Spinal cord (tissue), 10 donors: ENCODE results near the gene IL1RN. TPM values are rescaled to one million over a fixed set of nuclear protein-coding genes. Genes with fewer than 3 reads are reported as not detected.

Experiments
- DNase-seq, 6 donors: peaks; one replicate each; pipeline versions ENCODE4 v3.0.0 to v3.0.0-alpha.2; 2013 to 2015; ENCODE audit warnings: low spot score in 6 of 6, low read depth in 4 of 6
- H3K27ac ChIP-seq: one replicate; pipeline ENCODE4 v1.5.1; 2013; ENCODE audit warnings: low read depth, low read length, control low read depth
- H3K27me3 ChIP-seq: one replicate; pipeline ENCODE4 v1.6.1; 2013; ENCODE audit warnings: low read length; ENCODE audit not compliant: control insufficient read depth, insufficient read depth
- H3K36me3 ChIP-seq: one replicate; pipeline ENCODE4 v1.6.1; 2013; ENCODE audit warnings: low read length; ENCODE audit not compliant: control insufficient read depth, insufficient read depth
- H3K4me1 ChIP-seq: one replicate; pipeline ENCODE4 v1.6.1; 2013; ENCODE audit warnings: low read length; ENCODE audit not compliant: control insufficient read depth, insufficient read depth
- H3K4me3 ChIP-seq: one replicate; pipeline ENCODE4 v1.5.1; 2013; ENCODE audit warnings: low read depth, low read length, control low read depth
- H3K9me3 ChIP-seq: one replicate; pipeline ENCODE4 v1.6.1; 2013; ENCODE audit warnings: low read length; ENCODE audit not compliant: control insufficient read depth, insufficient read depth
- WGBS: methylation state at CpG from one replicate; pipeline ENCODE4 v1.1.5; 2013; ENCODE audit warnings: missing lambda C conversion rate; ENCODE audit not compliant: insufficient coverage; 5-methylcytosine and 5-hydroxymethylcytosine counted together
- polyA plus RNA-seq, 2 donors: library from polyadenylated mRNA; unstranded; fragments of 120-200 nt; gene quantifications; one replicate each; pipeline ENCODE4 v1.2.1, GENCODE V29; 2013; ENCODE audit not compliant: insufficient read length in 2 of 2
- total RNA-seq, 2 donors: library from RNA; depleted of rRNA in 1 of 2; stranded (reverse); fragments of 120-200 nt in 1 of 2; fragments of >200 nt in 1 of 2; gene quantifications; one replicate each; pipeline versions ENCODE4 v1.2.3 to v1.2.4, GENCODE V29; 2013 to 2014
- donor health status: healthy.

The IL1RN gene
- total and polyA plus RNA-seq, 4 donors: 0.24 to 1.8 (median 0.37) TPM

- WGBS: 87% methylated on average over 9 of the region's 11 CpGs
- Histone ChIP-seq H3K4me3 (no peak overlapping the region), H3K9me3 (no peaks in the 10 kb centered on the region), H3K27me3 (no peaks in the 10 kb centered on the region), H3K27ac (no peak overlapping the region), H3K4me1 (peaks cover 12% of the 10 kb centered on the region), H3K36me3 (no peaks in the 10 kb centered on the region)
- no peak for DNase-seq
Measured at GRCh38 chr2:113178069-113178746, 50.8 kb downstream of the IL1RN start.

GRCh38 chr2:113178891-113179290 is 51.5 kb downstream of the IL1RN start:
- no peak for DNase-seq
- H3K9me3 ChIP-seq: no peaks in the 10 kb centered on the region
- peaks cover 12% of the 10 kb centered on the region for H3K4me1 ChIP-seq
- WGBS: 90% methylated on average over 2 of the region's 4 CpGs
- H3K27ac ChIP-seq: no peak overlapping the region
- H3K4me3 ChIP-seq: no peak overlapping the region
- H3K27me3 ChIP-seq: no peaks in the 10 kb centered on the region
- H3K36me3 ChIP-seq: no peaks in the 10 kb centered on the region

GRCh38 chr2:113179446-113180045 is 52.1 kb downstream of the IL1RN start:
- Histone ChIP-seq H3K4me1 (peaks cover 12% of the 10 kb centered on the region), H3K36me3 (no peaks in the 10 kb centered on the region), H3K27ac (no peak overlapping the region), H3K27me3 (no peaks in the 10 kb centered on the region), H3K4me3 (no peak overlapping the region), H3K9me3 (no peaks in the 10 kb centered on the region)
- DNase-seq: no peak
- WGBS: 91% methylated on average over 8 of the region's 8 CpGs

DNA sequence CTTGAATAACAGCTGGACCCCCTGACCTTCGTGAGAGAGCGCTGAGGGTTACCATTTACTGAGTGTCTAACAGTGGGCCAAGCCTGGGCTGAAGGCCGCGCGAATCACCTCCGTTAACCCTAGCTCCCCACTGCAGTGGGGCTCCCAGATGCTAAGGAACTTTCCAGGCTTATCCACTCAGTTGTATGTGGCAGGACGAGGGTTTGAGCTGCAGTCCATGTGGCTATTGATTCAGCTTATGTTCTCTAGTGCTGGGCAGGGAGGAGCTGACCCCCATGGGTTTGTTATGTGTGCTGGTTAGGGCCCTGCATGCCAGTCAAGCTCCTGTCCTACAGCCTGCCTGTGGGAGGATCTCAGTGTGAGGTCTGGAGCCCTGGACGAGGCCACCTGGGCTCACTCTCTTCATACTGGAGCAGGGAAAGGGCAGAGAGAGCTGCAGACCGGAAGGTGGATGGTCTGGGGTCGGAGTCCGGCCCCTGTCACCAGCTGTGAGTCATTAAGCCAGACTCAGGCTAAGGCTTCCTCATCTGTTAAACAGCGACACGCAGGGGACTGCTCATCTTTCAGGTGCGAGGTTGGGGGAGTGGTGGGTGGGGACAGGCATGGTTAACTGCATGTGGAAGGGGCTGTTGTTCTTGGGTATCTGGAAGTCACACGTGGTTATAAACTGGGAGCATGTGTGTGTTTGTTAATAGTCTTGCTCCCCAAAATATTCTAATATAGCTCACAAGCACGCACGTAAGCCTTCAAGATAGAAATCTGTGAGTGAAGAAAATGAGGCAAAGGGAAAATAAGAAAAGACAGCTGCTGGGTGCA is 52.9 kb downstream of the IL1RN start:
- no peak overlapping the region for H3K4me3 ChIP-seq
- H3K27ac ChIP-seq: no peak overlapping the region
- H3K36me3 ChIP-seq: no peaks in the 10 kb centered on the region
- H3K27me3 ChIP-seq: no peaks in the 10 kb centered on the region
- H3K9me3 ChIP-seq: no peaks in the 10 kb centered on the region
- H3K4me1 ChIP-seq: peaks cover 15% of the 10 kb centered on the region
- 81% methylated on average over 13 of the region's 17 CpGs for WGBS
- DNase-seq: no peak

GRCh38 chr2:113181258-113182051 is 54.1 kb downstream of the IL1RN start:
- Histone ChIP-seq H3K27ac (no peak overlapping the region), H3K36me3 (no peaks in the 10 kb centered on the region), H3K27me3 (no peaks in the 10 kb centered on the region), H3K4me1 (peaks cover 22% of the 10 kb centered on the region), H3K4me3 (no peak overlapping the region), H3K9me3 (no peaks in the 10 kb centered on the region)
- 59% methylated on average over 8 of the region's 8 CpGs for WGBS
- DNase-seq: peak in 2 of 6 donors; percentile 39 to 62

GRCh38 chr2:113182471-113183260 is 55.3 kb downstream of the IL1RN start:
- H3K27me3 ChIP-seq: no peaks in the 10 kb centered on the region
- peaks cover 22% of the 10 kb centered on the region for H3K4me1 ChIP-seq
- H3K4me3 ChIP-seq: no peak overlapping the region
- 91% methylated on average over 14 of the region's 15 CpGs for WGBS
- no peaks in the 10 kb centered on the region for H3K36me3 ChIP-seq
- DNase-seq: no peak
- H3K27ac ChIP-seq: no peak overlapping the region
- no peaks in the 10 kb centered on the region for H3K9me3 ChIP-seq

DNA sequence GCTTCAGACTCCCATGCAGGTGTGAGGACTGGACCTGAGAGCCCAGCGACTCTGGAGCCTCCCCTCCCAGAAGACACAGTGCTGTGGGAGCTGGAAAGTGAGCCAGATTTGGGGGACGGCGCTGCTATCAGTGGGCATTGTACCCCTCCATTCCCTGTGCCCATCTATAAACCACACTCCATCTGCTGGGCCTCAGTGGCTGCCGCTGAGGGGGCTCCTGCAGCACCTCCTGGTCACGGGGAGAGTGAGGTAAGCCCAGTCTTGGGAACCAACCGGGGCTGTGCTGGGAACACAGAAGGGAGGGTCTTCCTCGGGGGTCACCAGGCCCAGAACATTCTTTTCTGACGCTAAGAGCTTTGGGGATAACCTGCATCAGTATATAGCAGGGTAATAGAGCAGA is 55.9 kb downstream of the IL1RN start:
- WGBS: 89% methylated on average over 6 of the region's 8 CpGs
- Histone ChIP-seq H3K4me3 (no peak overlapping the region), H3K36me3 (no peaks in the 10 kb centered on the region), H3K9me3 (no peaks in the 10 kb centered on the region), H3K27me3 (no peaks in the 10 kb centered on the region), H3K27ac (no peak overlapping the region), H3K4me1 (peaks cover 22% of the 10 kb centered on the region)
- no peak for DNase-seq
